NCI-H2171 (cell line): ENCODE measurements around the gene AHRR.
"Not testable (repeated sequence)": the region's sequence is repeated elsewhere in the genome, so short reads cannot be mapped to it uniquely, and the experiment has no call there.

Experiments
- DNase-seq: peaks from one replicate; lab custom pipeline; 2025; lab: John Stamatoyannopoulos, UW

The AHRR gene

DNA sequence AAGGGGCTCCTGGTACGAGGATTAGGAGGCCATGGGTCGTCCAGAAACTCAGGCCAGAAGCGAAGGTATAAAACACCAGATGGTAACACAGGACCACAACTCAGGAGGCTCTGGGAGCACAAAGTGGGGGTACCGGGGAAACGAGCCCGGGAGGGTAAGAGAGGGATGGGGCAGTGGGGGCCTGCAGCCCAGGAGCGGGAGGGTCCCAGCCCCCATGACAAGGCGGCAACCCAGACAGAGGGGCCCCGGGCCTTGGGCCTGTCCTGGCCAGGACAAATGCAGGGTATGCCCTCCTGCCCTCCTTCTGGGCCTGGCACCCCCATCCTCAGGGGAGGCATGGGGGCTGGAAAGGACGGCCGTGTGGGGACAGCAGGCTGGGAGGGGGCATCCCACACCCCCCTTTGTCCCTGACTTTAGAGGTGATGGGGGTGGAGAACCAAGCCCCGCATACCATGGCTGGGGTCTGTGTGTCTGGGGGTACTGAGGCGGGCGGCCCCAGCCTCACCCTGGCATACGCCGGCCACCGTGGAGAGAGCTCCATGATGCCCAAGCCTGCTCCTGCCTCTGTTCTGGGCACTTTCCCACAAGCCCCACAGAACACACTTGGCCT lies 74.5 kb downstream of the AHRR start:
- no peak for DNase-seq

DNA sequence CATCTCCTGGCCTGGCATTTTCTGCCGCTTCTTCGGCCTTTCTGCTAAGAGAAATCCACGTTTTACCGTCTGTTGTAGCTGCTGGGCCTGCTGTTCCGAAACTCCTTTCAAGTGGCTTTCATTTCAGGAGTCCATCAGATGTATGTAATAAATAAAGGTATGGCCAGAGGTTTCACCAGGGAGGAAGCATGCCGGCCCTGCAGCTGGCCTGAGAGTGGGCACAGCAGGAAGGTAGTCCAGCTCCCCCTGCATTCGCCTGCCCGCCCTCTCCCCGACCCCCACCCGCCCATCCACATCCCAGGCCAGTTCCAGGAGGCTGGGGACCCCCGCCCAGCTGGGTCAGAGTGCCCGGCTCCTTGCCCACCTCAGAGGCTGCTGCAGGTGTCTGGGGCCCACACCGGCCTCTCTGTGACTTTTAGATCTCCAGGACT lies 75.0 kb downstream of the AHRR start:
- peak; percentile 28 for DNase-seq

DNA sequence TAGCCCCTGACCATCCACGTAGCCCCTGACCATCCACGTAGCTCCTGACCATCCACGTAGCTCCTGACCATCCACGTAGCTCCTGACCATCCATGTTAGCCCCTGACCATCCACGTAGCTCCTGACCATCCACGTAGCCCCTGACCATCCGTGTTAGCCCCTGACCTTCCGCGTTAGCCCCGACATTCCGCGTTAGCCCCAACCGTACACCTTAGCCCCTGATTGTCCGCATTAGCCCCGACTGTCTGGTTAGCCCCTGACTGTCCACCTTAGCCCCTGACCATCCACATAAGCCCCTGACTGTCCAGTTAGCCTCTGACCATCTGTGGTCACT lies 76.6 kb downstream of the AHRR start:
- not testable (repeated sequence) for DNase-seq

DNA sequence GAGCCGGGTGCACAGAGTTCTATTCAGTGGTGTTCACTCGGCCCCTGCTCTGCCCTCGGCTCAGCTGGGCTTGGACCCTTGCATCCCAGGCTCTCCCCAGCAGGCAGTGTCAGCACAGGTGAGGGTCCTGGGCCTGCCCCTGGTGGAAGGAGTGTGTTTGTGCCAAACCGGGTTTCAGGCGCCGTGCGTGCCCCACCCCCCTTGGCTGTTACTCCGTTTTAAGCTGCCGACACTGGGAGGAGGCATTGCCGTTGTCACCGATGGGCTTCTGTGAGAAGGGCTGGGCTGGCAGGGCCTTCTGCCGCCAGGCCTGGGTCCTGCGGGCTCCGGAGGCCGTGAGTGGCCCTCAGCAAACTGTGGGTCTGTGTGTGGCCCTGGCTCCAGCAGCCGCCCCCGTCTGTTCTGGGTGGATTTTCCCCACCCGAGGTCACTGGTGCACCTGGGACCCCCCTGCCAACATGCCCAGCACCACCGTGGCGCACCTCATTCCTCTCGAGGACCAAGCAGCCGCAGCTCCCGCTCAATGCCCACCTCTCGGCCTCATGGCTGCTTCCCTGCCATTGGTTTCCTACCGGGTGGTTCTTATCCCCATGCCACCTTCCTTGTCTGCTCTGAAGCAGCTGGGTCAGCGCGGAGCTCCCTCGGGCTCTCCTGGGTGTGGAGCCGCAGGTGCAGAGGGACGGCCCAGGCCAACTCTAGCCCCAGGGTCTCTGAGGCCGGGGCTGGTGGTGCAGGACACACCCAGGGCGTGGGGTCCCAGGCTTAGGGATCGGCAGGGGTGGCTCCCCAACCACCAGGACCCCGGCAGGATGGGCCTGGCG lies 77.2 kb downstream of the AHRR start:
- peak; percentile 46 for DNase-seq

DNA sequence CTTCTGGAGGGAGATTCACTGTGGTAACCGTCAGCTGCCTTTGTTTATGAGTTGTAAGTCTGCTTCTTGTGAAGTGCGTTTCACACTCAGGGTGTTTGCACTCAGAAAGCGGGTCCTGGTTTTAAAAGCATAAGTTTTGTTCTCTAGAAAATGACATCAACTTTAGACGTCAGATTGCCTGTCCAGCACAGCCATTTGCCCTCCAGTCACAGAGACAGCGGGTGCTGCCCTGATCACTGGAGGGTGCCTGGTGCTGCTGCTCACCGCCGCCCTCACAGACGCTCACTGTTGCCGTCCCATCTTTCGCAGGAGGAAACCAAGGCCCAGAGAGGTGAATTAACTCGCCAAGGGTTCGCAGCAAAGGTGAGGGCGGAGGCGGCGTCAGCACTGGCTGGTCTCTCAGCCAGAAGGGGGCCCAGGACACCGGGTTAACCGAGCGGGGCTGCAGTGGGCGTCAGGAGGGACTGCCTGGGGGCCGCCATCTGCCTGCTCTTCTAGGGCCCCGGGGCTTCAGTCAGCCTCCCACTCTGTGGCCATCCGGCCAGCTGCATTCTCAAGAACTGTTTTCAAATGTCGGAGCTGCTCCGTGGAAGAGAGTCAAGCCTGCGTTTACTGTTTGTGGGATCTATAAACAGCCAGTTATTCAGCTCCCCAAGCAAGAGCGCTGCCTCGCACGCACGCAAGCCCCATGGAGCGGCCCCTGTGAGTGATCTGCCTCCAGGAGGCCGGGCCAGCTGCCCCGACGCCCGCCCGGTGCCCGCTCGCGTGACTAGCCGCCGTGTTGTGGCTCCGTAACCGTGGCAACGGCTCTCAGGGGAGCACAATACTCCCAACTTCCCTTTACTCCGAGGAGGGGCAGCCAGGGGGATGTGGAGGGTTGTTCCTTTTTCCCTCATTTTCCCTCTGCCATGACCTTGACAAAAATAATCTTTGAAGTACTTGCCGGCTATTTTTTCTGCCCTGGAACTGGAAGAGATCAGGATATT lies 78.1 kb downstream of the AHRR start:
- peak; percentile 100 for DNase-seq

DNA sequence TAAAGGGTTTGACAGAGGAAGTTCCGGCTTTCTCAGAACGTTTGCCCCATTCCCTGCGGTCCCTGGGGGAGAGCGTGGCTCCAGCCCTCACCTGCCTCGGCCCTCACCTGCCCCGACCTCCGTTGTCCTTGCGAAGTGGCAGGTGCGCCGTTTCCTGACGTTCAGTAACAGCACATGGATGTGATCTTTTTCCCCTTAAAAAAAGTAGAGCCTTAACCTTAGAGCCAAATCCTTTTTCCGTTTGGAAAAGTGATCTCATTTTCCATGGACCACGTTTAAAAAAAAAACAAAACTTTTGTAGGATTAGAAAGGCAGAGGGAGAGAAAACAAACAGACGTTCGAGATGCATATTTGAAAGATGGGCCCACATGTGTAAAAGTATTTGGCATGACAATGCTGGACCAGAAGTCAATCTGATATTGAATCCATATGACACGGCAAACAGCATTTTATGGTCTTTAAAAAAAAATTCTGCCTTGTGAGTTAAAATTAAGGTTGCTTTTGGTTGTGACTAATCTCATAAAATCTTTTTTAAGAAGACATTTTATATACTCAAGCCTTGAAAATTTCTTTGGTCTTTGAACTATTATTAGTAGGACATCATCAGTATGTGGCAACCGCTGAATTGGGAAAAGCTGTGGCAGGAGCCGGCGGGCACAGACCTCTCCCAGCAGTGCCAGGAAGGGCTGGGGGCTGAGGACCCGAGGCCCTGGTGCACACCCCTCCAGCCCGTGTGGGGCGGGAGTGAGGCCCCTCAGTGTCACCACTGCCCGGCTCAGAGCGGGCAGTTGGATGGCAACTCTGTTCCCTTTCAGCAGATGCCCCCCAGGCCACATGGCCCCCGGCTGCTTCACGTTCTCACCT lies 79.0 kb downstream of the AHRR start:
- DNase-seq = peak; percentile 94

DNA sequence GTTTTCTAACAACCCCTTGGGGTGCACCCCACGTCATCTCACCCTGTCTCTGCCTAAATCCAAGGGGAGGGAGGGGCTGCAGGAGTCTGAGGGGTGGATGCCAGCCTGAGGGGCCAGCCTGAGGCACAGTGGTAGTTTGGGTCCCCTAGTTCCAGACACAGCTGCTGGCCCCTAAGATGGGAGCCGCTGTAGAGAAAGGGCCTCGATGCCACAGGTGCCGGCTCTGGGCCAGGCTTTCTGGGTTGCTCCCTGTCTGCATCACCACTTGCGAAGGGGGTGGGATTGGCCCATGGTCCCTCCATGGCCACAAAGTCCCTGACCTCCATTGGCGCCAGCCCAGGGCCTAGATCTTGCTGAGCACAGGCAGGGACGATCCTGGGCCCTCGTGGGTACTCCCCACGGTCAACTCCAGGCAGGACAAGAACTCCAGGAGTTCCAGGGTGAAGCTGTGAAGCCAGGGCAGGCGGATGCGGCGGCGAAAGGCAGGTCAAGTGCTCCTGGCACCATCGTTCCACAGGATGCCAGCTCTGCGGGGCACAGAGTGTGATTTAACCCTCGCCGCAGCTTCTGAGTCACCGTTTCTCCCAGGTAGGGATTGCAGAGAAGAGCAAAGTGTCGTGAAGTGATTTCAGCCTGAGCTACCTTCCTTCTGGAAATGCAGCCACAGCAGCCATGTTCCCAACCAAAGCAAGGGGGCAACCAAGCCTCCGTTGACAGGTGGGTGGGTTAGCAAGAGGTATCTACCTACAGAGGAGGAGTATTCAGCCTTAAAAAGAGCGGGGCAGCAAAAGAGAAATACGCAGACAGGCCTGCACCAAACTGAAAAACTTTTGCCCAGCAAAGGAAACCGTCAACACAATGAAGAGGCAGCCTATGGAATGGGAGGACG lies 79.9 kb downstream of the AHRR start:
- no peak for DNase-seq

DNA sequence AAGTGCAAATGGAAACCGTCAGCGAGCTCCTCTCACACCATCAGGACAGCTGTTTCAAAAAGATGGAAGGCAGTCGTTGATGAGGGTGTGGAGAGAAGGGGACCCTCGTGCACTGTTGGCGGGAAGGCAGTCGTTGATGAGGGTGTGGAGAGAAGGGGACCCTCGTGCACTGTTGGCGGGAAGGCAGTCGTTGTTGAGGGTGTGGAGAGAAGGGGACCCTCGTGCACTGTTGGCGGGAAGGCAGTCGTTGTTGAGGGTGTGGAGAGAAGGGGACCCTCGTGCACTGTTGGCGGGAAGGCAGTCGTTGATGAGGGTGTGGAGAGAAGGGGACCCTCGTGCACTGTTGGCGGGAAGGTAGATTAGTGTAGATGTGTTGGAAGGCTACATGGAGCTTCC lies 80.7 kb downstream of the AHRR start:
- DNase-seq = not testable (repeated sequence)

DNA sequence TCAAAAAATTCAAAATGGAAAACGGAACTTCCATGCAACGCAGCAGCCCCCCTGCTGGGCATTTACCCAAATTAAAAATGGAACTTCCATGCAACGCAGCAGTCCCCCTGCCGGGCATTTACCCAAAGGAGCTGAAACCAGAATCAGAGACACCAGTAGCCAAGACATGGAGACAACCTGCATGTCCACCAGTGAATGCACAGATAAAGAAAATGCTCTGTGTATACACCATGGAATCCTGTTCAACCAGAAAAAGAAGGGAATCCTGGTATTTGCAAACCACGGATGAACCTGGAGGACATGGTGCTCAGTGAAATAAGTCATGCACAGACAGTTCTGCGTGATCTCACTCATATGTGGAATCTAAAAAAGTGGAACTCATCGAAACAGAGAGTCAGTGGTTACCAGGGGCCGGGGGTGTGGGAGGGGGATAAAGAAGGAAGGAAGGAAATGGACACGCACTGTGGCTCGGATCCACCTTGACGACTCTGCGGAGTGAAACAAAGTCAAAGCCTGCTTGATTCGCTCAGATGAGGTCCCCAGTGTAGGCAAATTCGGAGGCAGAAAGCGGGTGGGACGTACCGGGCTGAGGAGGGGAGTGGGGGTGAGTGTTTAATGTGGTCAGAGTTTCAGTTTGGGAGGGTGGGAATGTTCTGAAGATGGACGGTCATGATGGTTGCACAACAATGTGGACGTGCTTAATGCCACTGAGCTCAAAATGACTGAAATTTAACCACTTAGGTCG lies 81.3 kb downstream of the AHRR start:
- DNase-seq = no peak

DNA sequence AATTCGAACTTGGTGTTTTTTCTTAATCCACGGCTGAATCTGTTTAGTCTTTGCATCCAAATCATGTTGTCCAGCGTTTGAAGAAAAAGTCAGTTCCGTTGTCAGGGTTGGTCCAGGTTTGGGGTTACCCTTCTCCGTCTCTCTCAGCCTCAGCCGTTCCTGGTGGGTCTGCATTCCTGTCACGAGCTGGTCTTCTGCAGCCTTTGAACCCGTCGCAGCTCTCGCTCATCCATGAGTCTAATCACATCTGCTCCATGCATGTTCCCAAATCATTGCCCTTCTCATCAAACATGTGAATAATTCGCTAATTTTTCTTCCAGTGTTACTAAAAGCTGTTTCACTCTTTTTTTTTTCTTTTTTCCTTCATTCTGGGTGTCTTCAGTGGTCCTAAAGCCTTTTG lies 82.5 kb downstream of the AHRR start:
- DNase-seq = no peak

DNA sequence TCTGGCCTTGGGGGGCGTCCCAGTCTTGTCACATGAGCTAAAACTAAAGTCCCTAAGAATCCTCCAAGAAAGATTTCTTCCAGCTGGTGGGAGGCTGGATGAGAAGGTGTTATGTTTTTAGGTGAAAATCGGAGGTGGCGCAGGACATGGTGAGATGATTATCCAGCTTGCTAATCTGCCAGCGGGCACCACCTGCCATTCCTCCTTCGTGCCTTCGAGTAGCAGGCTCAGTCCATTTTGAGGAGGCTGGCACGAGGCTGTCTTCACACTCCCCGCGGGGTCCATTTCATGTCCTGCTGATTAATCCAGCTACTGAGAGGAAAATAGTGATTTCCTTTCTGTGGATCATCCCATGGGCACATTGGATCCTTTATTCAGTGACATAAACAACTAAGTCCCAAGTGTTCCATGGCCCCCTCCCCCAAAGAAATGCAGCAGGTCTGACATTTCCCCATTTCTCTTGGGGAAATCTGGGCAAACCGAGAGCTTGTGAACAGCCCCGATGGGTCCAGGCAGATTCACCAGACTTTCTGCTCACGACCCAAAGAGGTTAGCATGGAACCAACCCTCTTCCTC lies 83.2 kb downstream of the AHRR start:
- no peak for DNase-seq

DNA sequence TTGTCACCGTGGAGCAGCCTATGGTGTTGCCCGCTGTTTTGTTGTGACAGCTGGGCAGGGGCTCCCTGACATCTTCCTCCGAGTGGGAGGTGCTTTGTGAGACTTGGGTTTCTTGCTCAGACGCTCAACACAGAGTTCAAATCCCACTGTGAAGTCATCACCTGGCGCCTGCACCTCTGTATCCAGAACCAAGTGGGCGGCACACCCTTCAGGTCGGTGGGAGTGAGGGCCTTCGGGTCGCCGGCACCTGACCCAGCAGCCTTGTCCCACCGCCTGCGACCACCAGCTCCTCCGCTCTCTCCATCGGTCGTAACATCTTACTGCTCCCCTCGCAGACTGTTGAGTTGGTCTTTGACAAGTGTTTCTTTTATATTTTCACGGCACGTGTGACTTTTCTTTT lies 83.9 kb downstream of the AHRR start:
- DNase-seq = no peak

DNA sequence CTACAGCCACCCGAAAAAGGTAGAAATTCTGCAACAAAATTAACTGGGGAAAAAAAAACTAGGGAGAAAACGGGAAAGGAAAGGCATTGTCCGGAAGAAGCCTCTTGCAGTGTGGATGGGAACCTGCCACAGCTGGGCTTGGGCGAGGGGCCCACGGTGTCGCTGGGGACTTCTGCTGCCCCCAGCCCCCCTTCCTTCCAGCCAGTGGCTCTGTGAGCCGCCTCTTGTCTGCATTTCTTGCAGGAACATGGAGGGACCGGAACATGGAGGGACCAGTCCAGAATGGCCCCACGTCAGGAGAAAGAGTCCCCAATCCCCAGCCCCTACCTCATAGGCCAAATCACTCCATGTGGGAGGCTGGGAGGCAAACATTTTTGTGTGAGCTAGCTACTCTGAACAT lies 84.5 kb downstream of the AHRR start:
- DNase-seq = no peak

DNA sequence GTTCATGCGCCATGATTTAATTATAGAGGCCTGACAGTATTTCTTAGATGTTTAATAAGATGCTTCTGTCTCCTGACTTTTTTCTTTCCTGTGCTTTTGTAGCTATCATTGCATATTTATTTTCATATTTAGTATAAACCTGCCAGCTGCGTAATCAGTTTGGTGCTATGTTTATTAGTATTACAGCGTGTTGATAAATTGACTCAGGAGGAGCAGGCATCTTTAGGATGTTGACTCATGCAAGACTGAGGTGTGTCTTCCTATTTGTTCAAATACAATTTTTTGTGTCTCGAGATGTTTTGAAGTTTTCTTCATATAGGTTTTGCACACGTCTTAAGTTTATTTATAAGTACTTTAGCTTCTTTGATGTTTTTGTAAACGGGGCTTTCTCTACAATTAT lies 85.5 kb downstream of the AHRR start:
- DNase-seq = no peak

DNA sequence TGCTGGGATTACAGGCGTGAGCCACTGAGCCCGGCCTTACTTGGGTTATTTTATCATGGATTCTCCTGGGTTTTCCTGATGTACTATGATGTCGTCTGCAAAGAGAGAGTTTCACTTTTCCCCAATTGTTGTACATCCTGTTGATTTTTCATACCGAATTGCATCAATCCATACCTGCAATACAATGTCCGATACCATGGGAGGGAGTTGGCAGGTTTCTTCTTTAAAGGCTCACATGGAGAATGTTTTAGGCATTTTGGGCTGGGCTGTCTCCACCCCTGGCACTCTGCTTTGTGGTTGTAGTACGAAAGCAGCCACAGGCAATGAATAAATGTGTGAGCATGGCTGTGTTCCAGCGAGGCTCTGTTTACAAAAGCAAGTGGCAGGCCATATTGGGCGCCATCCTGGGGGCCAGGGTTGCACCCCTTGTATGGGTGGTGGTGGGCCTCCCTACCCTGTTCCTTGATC lies 86.3 kb downstream of the AHRR start:
- DNase-seq = no peak

DNA sequence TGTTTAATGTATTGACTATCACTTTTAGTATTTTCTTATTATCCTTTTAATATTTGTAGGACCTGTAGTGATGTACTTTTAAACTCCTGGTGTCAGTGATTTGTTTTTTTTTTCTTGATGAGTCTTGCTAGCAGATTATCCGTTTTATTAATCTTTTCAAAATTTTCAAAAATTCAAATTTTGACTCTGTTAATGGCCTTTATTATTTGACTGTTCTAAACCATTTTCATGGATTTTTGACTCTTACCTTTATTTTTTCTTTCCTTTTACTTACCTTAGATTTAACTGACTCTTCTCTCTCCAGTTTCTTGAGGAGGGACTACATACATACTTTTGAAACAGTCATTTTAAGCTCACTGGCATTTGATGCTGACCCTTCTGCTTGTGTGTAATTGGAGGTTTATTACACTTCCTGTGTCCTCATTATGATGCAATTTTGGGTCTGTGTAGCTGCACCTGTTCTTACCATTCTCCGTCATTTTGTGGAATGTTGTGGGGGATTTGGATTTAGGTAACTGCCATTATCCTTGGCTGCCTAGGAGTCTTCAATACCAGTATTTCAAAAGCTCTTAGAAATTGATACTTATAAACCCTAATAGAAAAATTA lies 89.5 kb downstream of the AHRR start:
- DNase-seq = no peak

DNA sequence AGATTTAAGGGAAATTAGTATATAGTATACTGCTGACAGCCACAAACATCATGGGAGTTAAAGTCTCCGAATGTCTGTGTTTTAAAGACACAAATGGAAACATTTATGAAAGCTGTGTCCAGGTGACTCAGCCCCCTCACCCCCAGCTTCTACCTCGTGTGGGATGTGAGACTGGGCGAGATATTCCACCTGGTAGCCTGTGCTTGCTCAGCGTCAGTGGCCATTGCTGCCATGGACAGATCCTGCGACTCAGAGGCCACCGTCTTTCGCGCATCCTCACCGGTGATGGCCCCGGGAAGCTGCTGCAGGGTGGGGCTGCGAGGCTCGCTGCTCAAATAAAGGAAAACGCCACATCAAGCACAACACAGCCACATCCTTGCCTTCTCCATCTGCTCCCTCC lies 90.2 kb downstream of the AHRR start:
- no peak for DNase-seq

DNA sequence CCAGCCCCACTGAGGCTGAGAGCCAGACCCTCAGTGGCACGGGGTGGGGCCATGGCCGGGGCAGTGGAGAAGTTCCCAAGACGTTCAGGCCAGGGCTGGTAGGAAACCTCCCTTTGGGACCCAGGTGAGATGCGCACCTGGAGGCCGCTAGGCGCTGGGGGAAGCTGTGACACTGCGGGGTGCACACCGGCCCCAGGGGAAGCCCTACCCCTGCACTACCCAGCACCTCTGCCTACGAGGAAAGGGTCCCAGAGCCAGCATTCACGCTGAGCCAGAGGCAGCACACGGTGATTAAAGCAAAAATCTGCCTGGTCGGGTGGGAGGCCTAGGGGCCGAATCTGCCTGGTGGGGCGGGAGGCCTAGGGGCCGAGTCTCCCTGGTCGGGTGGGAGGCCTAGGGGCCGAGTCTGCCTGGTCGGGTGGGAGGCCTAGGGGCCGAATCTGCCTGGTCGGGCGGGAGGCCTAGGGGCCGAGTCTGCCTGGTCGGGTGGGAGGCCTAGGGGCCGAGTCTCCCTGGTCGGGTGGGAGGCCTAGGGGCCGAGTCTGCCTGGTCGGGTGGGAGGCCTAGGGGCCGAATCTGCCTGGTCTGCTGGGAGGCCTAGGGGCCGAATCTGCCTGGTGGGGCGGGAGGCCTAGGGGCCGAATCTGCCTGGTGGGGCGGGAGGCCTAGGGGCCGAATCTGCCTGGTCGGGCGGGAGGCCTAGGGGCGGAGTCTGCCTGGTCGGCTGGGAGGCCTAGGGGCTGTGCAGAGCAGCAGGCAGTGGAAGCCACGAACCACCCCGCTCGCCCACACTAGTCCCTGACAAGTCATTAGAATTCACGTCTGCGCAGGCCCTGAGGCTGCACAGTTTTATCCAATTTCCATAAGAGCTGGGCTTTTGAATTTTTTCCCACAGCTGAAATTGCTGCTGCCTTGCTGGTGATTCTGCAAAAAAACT lies 93.7 kb downstream of the AHRR start:
- DNase-seq = not testable (repeated sequence)
